Ectodermal cell (in vitro differentiated cells): ENCODE data around the gene CKMT2. TPM values are rescaled to one million over a fixed set of nuclear protein-coding genes. Genes with fewer than 3 reads are reported as not detected.
A peak's percentile ranks its signal among the peaks of the same experiment; 100 is the strongest.

Source experiments
- H3K27ac ChIP-seq: 2 replicates; pipeline ENCODE4 v1.7.0; 2013; ENCODE audit warnings: mild to moderate bottlenecking, low read depth, low read length; ENCODE audit not compliant: insufficient read depth, poor library complexity, severe bottlenecking
- H3K27me3 ChIP-seq: 2 replicates; pipeline ENCODE4 v1.7.0; 2013; ENCODE audit warnings: mild to moderate bottlenecking, low read length; ENCODE audit not compliant: insufficient read depth, control insufficient read depth, poor library complexity, severe bottlenecking
- H3K36me3 ChIP-seq: one replicate; pipeline ENCODE4 v1.7.0; 2013; ENCODE audit warnings: low read length; ENCODE audit not compliant: control insufficient read depth, insufficient read depth
- H3K4me1 ChIP-seq: one replicate; pipeline ENCODE4 v1.7.0; 2013; ENCODE audit warnings: low read length; ENCODE audit not compliant: control insufficient read depth, insufficient read depth
- H3K4me3 ChIP-seq: 2 replicates; pipeline ENCODE4 v1.7.0; 2013; ENCODE audit warnings: low read depth, low read length, control low read depth; ENCODE audit not compliant: insufficient read depth
- H3K9me3 ChIP-seq: 2 replicates; pipeline ENCODE4 v1.7.0; 2013; ENCODE audit warnings: mild to moderate bottlenecking, low read length, moderate library complexity; ENCODE audit not compliant: control insufficient read depth
- WGBS, 2 experiments: methylation state at CpG; one replicate each; pipeline ENCODE4 v1.1.7; 2013; ENCODE audit warnings: missing lambda C conversion rate in 2 of 2; 5-methylcytosine and 5-hydroxymethylcytosine counted together
- polyA plus RNA-seq, 4 experiments: library from polyadenylated mRNA; stranded (reverse); fragments of 50-300 nt; gene quantifications; one replicate each; pipeline ENCODE4 v1.2.3, GENCODE V29; 2013

Gene CKMT2
- not detected for polyA plus RNA-seq (2013, experiment 1 of 4)
- not detected for polyA plus RNA-seq (2013, experiment 2 of 4)
- polyA plus RNA-seq (2013, experiment 3 of 4), result not detected
- not detected for polyA plus RNA-seq (2013, experiment 4 of 4)

DNA sequence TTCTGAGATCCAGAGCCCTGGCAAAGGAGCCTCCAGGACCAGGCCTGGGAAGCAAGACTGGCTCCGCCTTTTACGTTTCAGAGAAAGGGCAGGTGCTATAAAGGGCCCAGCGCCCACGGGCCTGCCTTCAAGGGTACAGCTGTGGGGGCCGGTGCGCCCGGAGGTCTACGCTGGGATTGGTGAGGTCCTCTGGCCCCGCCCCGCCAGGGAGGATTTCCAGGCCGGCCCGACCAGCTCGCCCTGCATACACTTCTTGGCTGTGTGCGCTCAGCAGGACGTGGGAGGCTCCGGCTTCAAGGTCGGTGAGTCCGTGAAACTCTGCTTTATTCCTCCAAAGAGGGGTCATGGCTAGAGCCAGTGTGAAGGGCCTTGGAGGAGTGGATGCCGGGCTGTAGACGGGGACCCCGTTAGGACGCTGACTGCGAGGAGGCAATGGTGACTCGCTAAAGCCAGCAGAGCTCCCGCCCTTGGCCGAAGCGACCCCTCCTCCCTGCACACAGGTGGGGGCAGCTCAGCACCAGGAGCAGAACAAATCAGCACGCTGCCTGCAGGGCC lies at the start of gene CKMT2:
TSS of gene CKMT2 (plus strand) at position 243 of the 555 bp plus-strand sequence. CDS start 17,811 bp downstream, outside the sequence.
- peaks cover 10% of the 10 kb centered on the region for H3K4me1 ChIP-seq
- WGBS, 2 experiments, result 5 to 6% methylated on average over 28 of the region's 28 CpGs
- H3K4me3 ChIP-seq, result peak within 1 kb of the TSS; percentile 28
- H3K27me3 ChIP-seq, result peaks cover 7% of the 10 kb centered on the region
- H3K36me3 ChIP-seq, result no peaks in the 10 kb centered on the region
- no peaks in the 10 kb centered on the region for H3K9me3 ChIP-seq
- H3K27ac ChIP-seq, result no peak within 1 kb of the TSS

DNA sequence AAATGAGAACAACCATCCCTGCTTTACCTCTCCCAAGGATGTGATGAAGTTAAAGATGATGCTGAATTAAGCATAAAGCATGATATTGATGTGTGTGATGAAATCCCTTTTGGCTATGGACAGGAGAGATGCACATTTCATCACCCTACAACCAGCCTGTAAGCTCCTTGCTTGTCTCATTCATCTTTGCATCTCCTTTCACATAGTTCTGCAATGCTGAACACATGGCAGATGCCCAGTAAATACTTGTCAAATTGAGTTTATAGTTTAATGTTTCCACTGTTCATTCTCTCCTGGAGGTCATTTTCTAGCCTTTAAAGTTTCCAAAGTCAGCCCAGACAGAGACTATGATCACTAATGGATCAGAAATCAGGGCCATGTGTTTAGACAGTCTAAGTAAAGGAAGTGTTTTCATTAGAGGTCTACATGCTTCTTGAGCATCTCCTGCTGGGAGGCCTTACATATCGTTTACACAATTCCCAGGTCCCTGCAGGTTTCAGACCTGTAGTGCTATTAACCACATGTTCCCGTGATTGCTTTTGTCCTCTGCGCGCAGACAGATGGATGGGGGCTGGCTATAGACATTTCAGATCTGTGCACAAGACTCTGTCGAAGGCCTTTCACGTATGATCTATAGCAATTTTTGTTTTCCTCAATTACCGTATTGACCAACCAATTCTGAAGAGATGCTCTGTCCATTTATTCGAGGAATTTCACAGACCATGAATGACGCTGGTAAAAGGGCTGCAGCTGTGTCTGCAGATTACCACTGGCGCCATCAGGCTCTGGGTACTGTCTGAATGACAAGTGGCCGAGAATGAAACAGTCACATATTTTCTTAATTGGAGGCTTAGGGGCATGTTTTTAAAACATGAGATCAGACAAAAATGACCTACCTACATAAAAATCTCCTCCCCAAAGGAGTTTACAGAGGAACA lies 49.0 kb upstream of the CKMT2 start:
- no peaks in the 10 kb centered on the region for H3K36me3 ChIP-seq
- no peaks in the 10 kb centered on the region for H3K27me3 ChIP-seq
- H3K4me3 ChIP-seq, result no peak overlapping the region
- WGBS, 2 experiments, result 94% methylated on average over 11 of the region's 11 CpGs
- peaks cover 4% of the 10 kb centered on the region for H3K4me1 ChIP-seq
- no peaks in the 10 kb centered on the region for H3K9me3 ChIP-seq
- no peak overlapping the region for H3K27ac ChIP-seq

- 94 to 95% methylated on average over 6 of the region's 6 CpGs for WGBS, 2 experiments
- H3K4me3 ChIP-seq, result no peak overlapping the region
- H3K9me3 ChIP-seq, result no peaks in the 10 kb centered on the region
- H3K27me3 ChIP-seq, result no peaks in the 10 kb centered on the region
- H3K36me3 ChIP-seq, result no peaks in the 10 kb centered on the region
- H3K4me1 ChIP-seq, result peaks cover 4% of the 10 kb centered on the region
- H3K27ac ChIP-seq, result no peak overlapping the region
Observed at GRCh38 chr5:81184749-81185110, 48.4 kb upstream of the CKMT2 start.

GRCh38 chr5:81187885-81188284 lies 45.2 kb upstream of the CKMT2 start:
- Histone ChIP-seq H3K4me3 (no peak overlapping the region), H3K4me1 (no peaks in the 10 kb centered on the region), H3K27me3 (no peaks in the 10 kb centered on the region), H3K9me3 (no peaks in the 10 kb centered on the region), H3K36me3 (no peaks in the 10 kb centered on the region), H3K27ac (no peak overlapping the region)
- WGBS, 2 experiments, result 70 to 77% methylated on average over 6 of the region's 6 CpGs

DNA sequence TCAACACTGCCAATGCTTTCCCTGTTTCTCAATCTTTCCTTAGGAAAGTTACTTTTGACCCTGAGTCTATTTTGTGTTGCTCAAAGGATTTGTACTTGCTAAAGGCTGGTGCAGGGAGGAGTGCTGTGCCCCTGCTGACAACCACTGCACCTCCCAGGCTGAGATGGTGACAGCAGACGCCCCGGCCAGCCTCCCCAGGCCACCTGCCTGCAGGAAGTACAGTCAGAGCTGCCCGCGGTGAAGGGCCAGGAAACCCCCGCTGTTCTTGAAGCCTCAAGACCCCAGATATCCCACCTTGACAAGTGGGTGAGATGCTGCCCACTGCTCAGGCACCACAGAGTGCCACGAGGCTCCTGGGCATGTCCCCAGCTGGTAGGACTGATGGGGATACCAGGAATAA lies 44.2 kb upstream of the CKMT2 start:
- H3K36me3 ChIP-seq, result no peaks in the 10 kb centered on the region
- H3K4me3 ChIP-seq, result no peak overlapping the region
- 62 to 73% methylated on average over 6 of the region's 6 CpGs for WGBS, 2 experiments
- H3K9me3 ChIP-seq, result no peaks in the 10 kb centered on the region
- no peaks in the 10 kb centered on the region for H3K27me3 ChIP-seq
- no peak overlapping the region for H3K27ac ChIP-seq
- no peaks in the 10 kb centered on the region for H3K4me1 ChIP-seq

- Histone ChIP-seq H3K27me3 (peaks cover 5% of the 10 kb centered on the region), H3K36me3 (no peaks in the 10 kb centered on the region), H3K9me3 (no peaks in the 10 kb centered on the region), H3K4me3 (no peak overlapping the region), H3K27ac (no peak overlapping the region), H3K4me1 (peaks cover 4% of the 10 kb centered on the region)
- 91 to 93% methylated on average over 14 of the region's 14 CpGs for WGBS, 2 experiments
Observed at GRCh38 chr5:81189875-81190498, 43.1 kb upstream of the CKMT2 start.

DNA sequence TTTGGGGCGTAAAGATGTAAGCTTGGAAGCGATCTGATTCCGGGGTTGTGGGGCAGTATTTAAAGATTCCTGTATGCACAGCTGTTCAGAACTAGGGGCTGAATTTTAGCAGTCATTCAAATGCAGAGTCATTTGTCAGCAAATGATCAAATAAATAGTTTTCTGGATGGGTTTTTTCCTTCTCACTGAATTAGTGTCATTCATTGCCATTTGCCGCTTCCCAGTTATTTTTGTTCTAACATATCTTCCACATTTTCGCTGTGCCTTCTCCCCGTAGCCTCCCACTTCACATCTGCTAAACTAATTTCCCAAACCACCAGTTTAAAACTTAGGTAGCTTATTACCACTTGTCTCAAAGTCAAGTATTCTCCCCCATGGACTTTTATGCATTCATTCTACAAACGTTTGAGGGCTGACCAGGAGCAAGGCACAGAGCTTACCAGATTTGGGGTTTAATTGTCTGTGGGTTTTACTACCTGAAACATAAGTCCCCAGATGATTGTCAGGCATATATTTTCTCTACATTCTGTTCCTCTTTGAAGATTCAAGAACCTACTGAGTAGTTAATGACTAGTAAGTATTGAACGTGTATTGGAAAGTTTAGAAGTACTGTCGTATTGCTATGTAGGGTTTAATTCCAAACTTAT lies 41.3 kb upstream of the CKMT2 start:
- no peak overlapping the region for H3K27ac ChIP-seq
- H3K36me3 ChIP-seq, result no peaks in the 10 kb centered on the region
- no peaks in the 10 kb centered on the region for H3K9me3 ChIP-seq
- peaks cover 5% of the 10 kb centered on the region for H3K27me3 ChIP-seq
- H3K4me1 ChIP-seq, result peaks cover 4% of the 10 kb centered on the region
- no peak overlapping the region for H3K4me3 ChIP-seq
- 95% methylated on average over 7 to 9 of the region's 9 CpGs for WGBS, 2 experiments

GRCh38 chr5:81192373-81192750 lies 40.8 kb upstream of the CKMT2 start:
- peaks cover 5% of the 10 kb centered on the region for H3K27me3 ChIP-seq
- no peaks in the 10 kb centered on the region for H3K36me3 ChIP-seq
- H3K27ac ChIP-seq, result no peak overlapping the region
- peaks cover 4% of the 10 kb centered on the region for H3K4me1 ChIP-seq
- H3K9me3 ChIP-seq, result no peaks in the 10 kb centered on the region
- H3K4me3 ChIP-seq, result no peak overlapping the region
- WGBS, 2 experiments, result 39 to 47% methylated on average over 7 to 8 of the region's 8 CpGs

- H3K36me3 ChIP-seq, result no peaks in the 10 kb centered on the region
- no peak overlapping the region for H3K4me3 ChIP-seq
- WGBS, 2 experiments, result 21 to 22% methylated on average over 31 of the region's 31 CpGs
- H3K9me3 ChIP-seq, result no peaks in the 10 kb centered on the region
- H3K4me1 ChIP-seq, result peaks cover 4% of the 10 kb centered on the region
- H3K27me3 ChIP-seq, result peaks cover 5% of the 10 kb centered on the region
- H3K27ac ChIP-seq, result no peak overlapping the region
Observed at GRCh38 chr5:81194633-81195334, 38.3 kb upstream of the CKMT2 start.
